MM.1S (cell line): Measurements from ENCODE around the gene PLAGL1.

Experiments
- EZH2 ChIP-seq: fragments of 300-600 bp; sonication (generic); optimal IDR thresholded peaks from 2 replicates; pipeline ENCODE3; 2017; ENCODE audit warnings: low read depth, mild to moderate bottlenecking, antibody characterized with exemption, low read length, mixed read lengths
- EZH2phosphoT487 ChIP-seq: fragments of 300-600 bp; sonication (generic); IDR thresholded peaks from 2 replicates; pipeline ENCODE4 v1.6.1; 2018; ENCODE audit warnings: antibody characterized with exemption, low read length
- TF ChIP-seq, protein P1 (sequence below): fragments of 300-600 bp; sonication (generic); IDR thresholded peaks from 2 replicates; pipeline ENCODE4 v1.5.1; 2016; ENCODE audit warnings: antibody characterized with exemption, low read length, mixed read lengths

DNA sequence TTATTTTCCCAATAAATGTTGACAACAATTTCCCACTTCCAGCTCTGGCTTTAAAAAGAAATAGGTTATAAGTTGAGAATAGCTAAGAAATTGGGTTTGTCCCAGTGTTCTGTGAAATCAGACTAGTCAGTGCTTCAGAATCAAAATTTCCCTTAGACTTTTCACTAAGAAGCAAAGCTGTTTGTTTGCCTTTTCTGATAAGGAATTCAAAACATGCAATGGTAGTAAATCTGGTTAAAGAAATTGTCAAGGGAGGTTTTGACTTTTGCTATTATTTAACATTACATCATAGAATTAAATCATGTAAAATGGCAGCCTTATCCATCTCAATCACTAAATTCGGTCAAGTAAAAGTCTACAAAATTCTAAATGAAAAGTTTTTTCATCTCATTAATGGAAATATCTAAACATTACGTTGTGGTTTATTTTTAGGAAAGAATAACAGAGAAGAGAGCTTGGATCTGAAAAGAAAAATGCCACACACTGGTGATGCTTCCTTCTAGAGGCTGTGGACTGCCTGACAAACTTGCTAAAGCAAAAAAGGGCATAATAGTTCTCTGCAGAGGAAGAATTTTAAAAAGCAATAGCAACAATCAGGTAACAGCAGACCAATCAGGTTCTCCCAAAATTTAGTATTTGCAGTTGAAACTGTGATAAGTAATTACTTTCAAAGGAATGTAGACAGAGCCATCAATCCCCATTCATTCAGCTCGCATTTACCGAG is 36.4 kb downstream of the PLAGL1 start:
- TF ChIP-seq EZH2 (no peak), EZH2phosphoT487 (no peak)
- TF ChIP-seq, protein P1, sequence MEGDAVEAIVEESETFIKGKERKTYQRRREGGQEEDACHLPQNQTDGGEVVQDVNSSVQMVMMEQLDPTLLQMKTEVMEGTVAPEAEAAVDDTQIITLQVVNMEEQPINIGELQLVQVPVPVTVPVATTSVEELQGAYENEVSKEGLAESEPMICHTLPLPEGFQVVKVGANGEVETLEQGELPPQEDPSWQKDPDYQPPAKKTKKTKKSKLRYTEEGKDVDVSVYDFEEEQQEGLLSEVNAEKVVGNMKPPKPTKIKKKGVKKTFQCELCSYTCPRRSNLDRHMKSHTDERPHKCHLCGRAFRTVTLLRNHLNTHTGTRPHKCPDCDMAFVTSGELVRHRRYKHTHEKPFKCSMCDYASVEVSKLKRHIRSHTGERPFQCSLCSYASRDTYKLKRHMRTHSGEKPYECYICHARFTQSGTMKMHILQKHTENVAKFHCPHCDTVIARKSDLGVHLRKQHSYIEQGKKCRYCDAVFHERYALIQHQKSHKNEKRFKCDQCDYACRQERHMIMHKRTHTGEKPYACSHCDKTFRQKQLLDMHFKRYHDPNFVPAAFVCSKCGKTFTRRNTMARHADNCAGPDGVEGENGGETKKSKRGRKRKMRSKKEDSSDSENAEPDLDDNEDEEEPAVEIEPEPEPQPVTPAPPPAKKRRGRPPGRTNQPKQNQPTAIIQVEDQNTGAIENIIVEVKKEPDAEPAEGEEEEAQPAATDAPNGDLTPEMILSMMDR, result no peak
